Activated CD8-positive, alpha-beta T cell treated with anti-CD3 and anti-CD28 coated beads for 36 hours (primary cell): Measurements from ENCODE around the gene RAB15. TPM values are rescaled to one million over a fixed set of nuclear protein-coding genes. Genes with fewer than 3 reads are reported as not detected.

Experiments
- ATAC-seq: fragments of 200-7000 bp; cut with Tn5 transposase; one replicate; pipeline ENCODE4 v1.10.0; 2021; ENCODE audit warnings: mild to moderate bottlenecking, moderate library complexity
- CTCF ChIA-PET: fragments of 350-600 bp; sonication (Branson Sonifier 250); formaldehyde crosslinking; loops from one replicate; lab custom pipeline; 2021; ENCODE audit warnings: antibody characterized with exemption; lab: Charles Lee
- POLR2A ChIA-PET: fragments of 350-600 bp; sonication (Branson Sonifier 250); formaldehyde crosslinking; loops from one replicate; lab custom pipeline; 2021; ENCODE audit warnings: antibody characterized with exemption; lab: Charles Lee
- DNase-seq: peaks from one replicate; pipeline ENCODE4 v3.0.0-alpha.2; 2020
- H3K27ac Mint-ChIP-seq: one replicate; pipeline ENCODE4 v1.8.0; 2021; ENCODE audit warnings: mild to moderate bottlenecking, mixed read lengths
- H3K27me3 Mint-ChIP-seq: one replicate; pipeline ENCODE4 v1.8.0; 2021; ENCODE audit warnings: mixed read lengths
- H3K36me3 Mint-ChIP-seq: one replicate; pipeline ENCODE4 v1.8.0; 2021; ENCODE audit warnings: low read depth, mixed read lengths
- H3K4me1 Mint-ChIP-seq: one replicate; pipeline ENCODE4 v1.8.0; 2021; ENCODE audit warnings: low read depth, mixed read lengths
- H3K4me3 Mint-ChIP-seq: one replicate; pipeline ENCODE4 v1.8.0; 2021; ENCODE audit warnings: mild to moderate bottlenecking, moderate library complexity, mixed read lengths
- H3K9me3 Mint-ChIP-seq: one replicate; pipeline ENCODE4 v1.8.0; 2021; ENCODE audit warnings: mixed read lengths
- intact Hi-C: fragments of 100-400 bp; cut with micrococcal nuclease; formaldehyde crosslinking; loops from one replicate; pipeline ENCODE4 v1.10.0; 2022
- total RNA-seq, 2 experiments: library from RNA; stranded (reverse); gene quantifications; one replicate each; pipeline ENCODE4 v1.2.3, GENCODE V29; 2021
- TF ChIP-seq, protein P1 (sequence below): fragments of 200-600 bp; IDR thresholded peaks from one replicate; pipeline ENCODE4 v1.8.0; 2022; ENCODE audit warnings: antibody characterized with exemption, mild to moderate bottlenecking

RAB15 gene
- total RNA-seq, 2 experiments from 2014 or later = 2.1 to 2.3 TPM

DNA sequence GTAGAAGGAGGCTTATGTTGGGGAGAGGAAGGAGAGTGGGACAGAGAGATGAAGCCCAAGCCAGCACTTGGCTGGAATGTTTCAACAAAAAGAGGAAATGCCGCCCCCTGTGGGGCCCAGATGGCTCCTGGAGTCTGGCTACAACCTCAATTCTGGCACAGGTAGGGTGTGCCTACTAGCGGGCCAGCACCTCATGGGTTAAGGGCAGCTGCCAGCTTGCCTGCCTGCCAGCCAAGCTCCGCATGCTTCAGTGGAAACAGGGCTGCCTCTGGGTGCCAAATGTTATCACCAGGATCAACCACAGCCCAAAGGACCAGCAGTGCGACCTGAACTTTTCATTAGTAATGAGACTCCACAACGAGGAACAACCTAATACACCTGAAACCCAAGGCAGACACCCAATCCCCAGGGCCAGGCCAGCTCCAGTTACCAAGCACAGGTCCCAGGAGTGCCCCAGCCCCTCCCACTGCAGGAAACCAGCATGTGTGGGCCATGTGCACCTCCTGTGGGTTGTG is 11.3 kb downstream of the RAB15 start:
- Mint-ChIP-seq H3K27ac (no peak overlapping the region), H3K27me3 (no peaks in the 10 kb centered on the region), H3K4me3 (no peak overlapping the region), H3K4me1 (peaks cover 2% of the 10 kb centered on the region), H3K9me3 (no peaks in the 10 kb centered on the region), H3K36me3 (peaks cover 3% of the 10 kb centered on the region)
- ChIA-PET CTCF (no interaction called here), POLR2A (no interaction called here)
- DNase-seq (no peak), ATAC-seq (no peak)
- intact Hi-C loops = no loop called here
- TF ChIP-seq, protein P1, sequence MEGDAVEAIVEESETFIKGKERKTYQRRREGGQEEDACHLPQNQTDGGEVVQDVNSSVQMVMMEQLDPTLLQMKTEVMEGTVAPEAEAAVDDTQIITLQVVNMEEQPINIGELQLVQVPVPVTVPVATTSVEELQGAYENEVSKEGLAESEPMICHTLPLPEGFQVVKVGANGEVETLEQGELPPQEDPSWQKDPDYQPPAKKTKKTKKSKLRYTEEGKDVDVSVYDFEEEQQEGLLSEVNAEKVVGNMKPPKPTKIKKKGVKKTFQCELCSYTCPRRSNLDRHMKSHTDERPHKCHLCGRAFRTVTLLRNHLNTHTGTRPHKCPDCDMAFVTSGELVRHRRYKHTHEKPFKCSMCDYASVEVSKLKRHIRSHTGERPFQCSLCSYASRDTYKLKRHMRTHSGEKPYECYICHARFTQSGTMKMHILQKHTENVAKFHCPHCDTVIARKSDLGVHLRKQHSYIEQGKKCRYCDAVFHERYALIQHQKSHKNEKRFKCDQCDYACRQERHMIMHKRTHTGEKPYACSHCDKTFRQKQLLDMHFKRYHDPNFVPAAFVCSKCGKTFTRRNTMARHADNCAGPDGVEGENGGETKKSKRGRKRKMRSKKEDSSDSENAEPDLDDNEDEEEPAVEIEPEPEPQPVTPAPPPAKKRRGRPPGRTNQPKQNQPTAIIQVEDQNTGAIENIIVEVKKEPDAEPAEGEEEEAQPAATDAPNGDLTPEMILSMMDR = no peak

DNA sequence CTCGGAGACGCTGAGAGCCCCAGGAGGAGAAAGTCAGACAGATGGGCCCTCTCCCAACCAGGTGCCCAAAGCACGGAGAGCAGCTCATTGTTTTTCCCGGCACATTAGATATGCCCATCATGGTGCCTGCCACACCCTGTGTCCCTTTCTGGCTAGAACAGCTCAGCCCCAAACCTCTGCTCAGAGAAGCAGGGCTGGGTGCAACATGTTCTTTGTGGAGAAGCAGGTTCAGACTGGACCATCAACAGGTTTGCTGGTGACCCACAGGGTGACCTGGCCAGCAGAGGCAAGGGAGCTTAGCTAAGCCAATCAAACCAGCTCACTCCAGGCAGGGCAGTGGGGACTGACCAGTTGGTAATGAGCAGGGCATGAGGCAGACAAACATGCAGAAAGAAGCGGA is 13.4 kb downstream of the RAB15 start:
- ChIA-PET CTCF (no interaction called here), POLR2A (no interaction called here)
- TF ChIP-seq, protein P1 = no peak
- H3K36me3 Mint-ChIP-seq = peaks cover under 1% of the 10 kb centered on the region
- H3K4me1 Mint-ChIP-seq = peaks cover 2% of the 10 kb centered on the region
- H3K27me3 Mint-ChIP-seq = no peaks in the 10 kb centered on the region
- DNase-seq (no peak), ATAC-seq (no peak)
- intact Hi-C loops = no loop called here
- no peak overlapping the region for H3K27ac Mint-ChIP-seq
- H3K9me3 Mint-ChIP-seq = no peaks in the 10 kb centered on the region
- no peak overlapping the region for H3K4me3 Mint-ChIP-seq

DNA sequence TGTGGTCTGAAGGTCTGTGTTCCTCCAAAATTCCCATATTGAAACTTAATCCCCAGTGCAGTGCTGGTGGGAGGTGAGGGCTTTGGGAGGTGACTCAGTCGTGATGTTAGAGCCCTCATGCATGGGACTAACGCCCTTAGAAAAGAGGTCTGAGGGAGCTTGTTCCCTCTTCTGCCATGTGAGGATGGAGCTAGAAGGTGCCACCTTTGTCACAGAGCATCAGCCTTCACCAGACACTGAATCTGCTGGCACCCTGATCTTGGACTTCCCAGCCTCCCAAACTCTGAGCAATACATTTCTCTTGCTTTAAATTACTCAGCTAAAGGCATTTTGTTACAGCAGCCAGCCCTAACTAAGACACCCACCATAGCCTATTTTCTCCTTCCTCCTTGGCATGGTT is 13.9 kb downstream of the RAB15 start:
- TF ChIP-seq, protein P1 = no peak
- CTCF ChIA-PET = no interaction called here
- Mint-ChIP-seq H3K36me3 (no peaks in the 10 kb centered on the region), H3K4me1 (peaks cover 2% of the 10 kb centered on the region), H3K4me3 (no peak overlapping the region), H3K27me3 (no peaks in the 10 kb centered on the region), H3K27ac (no peak overlapping the region), H3K9me3 (no peaks in the 10 kb centered on the region)
- no peak for DNase-seq
- intact Hi-C loops = no loop called here
- POLR2A ChIA-PET = no interaction called here
- no peak for ATAC-seq

DNA sequence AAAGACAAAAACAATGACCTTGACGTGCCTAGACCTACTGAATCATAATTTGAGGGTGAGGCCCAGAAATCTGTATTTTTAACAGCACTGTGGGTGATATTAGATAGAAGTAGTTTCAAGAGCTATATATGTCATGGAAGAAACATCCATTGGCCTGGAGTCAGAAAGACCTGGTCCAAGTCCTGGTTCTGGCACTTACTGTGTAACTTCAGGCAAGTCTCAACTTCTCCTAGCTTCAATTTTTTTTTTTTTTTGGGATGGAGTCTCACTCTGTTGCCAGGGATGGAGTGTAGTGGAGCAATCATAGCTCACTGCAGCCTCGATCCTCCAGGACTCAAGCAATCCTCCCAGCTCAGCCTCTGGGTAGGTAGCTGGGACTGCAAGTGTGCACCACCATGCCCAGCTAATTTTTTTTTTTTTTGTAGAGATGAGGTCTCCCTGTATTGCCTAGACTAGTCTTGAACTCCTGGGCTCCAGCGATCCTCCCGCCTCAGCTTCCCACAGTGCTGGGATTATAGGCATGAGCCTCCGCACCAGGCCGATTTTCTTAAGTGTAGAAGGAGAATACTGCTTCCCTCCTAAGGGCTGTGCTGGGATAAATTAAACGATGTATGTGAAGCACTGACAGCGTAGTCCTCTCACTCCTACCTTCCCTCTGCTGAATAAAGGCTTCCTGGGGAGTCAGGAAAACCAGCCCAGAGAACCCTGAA is 15.3 kb downstream of the RAB15 start:
- CTCF ChIA-PET = interaction anchor here (0.9 kb wide), 1 partner anchor 134 kb away, joined by 3 read pairs; no protein-coding TSS in a partner anchor

DNA sequence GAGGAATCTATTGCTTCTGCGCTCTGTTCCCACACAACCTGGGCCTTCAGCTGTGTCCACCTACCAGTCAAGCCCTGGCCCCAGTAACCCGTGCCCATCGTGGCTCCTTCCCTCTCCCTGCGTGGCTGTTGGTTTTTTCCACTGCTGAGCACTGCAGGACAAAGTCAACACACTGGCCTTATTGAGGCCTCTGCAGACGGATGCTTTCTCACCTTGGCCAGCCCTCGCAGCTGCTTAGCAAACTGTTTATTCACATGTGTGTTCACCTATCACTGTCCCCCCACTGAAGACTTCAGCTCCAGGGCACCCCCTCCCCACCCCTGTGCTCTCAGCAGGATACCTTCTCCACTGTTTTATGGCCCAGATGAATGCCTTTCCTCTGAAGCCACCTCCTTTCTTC is 16.8 kb downstream of the RAB15 start:
- ATAC-seq = no peak
- intact Hi-C loops = no loop called here
- ChIA-PET POLR2A (interaction anchor here (1.4 kb wide), 1 partner anchor 28 kb away, joined by 3 read pairs; no protein-coding TSS in a partner anchor), CTCF (no interaction called here)
- H3K27ac Mint-ChIP-seq = no peak overlapping the region
- peaks cover 2% of the 10 kb centered on the region for H3K4me1 Mint-ChIP-seq
- no peaks in the 10 kb centered on the region for H3K27me3 Mint-ChIP-seq
- TF ChIP-seq, protein P1 = no peak
- no peak overlapping the region for H3K4me3 Mint-ChIP-seq
- no peak for DNase-seq
- H3K9me3 Mint-ChIP-seq = no peaks in the 10 kb centered on the region
- H3K36me3 Mint-ChIP-seq = no peaks in the 10 kb centered on the region

More for the DNA sequence above, 15.3 kb downstream of the RAB15 start:
- Mint-ChIP-seq H3K27ac (no peak overlapping the region), H3K4me3 (no peak overlapping the region), H3K4me1 (peaks cover 4% of the 10 kb centered on the region), H3K9me3 (no peaks in the 10 kb centered on the region), H3K27me3 (no peaks in the 10 kb centered on the region), H3K36me3 (no peaks in the 10 kb centered on the region)
- TF ChIP-seq, protein P1 = no peak
- DNase-seq (no peak), ATAC-seq (no peak)
- POLR2A ChIA-PET = interaction anchor here (0.8 to 1.4 kb wide), 3 partner anchors 8 to 31 kb away, joined by 3 to 4 read pairs (median 4); no protein-coding TSS in a partner anchor
- intact Hi-C loops = no loop called here
